HG03354 (cell line): ENCODE results near the gene RNASEH2C.
"Not testable (repeated sequence)": the region's sequence is repeated elsewhere in the genome, so short reads cannot be mapped to it uniquely, and the experiment has no call there.

Experiments
- ATAC-seq: cut with Tn5 transposase; IDR thresholded peaks from one replicate; pipeline ENCODE4 v1.9.1; 2021; ENCODE audit warnings: mild to moderate bottlenecking; ENCODE audit not compliant: unreplicated experiment, poor library complexity, severe bottlenecking

Gene RNASEH2C

DNA sequence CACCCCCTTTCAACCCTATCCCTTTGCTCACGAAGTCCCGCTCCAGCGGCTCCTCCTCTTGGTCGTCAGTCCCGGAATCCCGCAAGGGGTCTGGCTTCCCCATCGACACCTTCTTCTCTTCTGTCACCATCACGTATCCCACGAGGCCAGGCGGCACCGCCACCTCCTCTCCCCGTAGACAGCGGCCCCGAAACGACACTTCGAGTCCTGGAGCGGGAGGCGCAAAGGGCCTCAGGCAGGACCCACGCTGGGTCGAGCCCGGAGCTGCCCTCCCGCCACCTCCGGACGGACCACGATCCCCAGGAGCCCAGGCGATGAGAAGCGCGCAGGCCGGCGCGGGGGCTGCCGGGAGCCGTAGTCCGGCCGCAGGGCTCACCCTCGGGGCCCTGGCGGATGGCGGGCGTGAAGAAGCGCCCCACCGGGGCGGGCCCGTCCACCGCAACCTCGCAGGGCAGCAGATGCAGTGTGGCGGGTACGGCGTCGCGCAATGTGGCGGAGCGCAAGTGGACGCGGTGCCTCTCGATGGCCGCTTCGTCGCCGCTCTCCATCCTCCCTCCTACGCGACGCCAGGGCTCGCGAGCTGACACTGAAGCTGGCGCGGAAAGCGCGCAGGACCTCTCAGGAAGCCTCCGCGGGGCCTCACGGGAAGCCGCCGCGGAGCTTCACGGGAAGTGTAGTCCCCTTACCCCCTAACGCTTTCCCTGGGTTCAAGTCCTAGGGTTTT, at the start of gene RNASEH2C:
Gene RNASEH2C, minus strand, starts transcription at position 588 of the 724 bp plus-strand sequence. Its CDS starts 40 bp downstream, at position 548.
- ATAC-seq, result peak; percentile 77

GRCh38 chr11:65767806-65768205, 47.2 kb upstream of the RNASEH2C start:
- ATAC-seq, result not testable (repeated sequence)

DNA sequence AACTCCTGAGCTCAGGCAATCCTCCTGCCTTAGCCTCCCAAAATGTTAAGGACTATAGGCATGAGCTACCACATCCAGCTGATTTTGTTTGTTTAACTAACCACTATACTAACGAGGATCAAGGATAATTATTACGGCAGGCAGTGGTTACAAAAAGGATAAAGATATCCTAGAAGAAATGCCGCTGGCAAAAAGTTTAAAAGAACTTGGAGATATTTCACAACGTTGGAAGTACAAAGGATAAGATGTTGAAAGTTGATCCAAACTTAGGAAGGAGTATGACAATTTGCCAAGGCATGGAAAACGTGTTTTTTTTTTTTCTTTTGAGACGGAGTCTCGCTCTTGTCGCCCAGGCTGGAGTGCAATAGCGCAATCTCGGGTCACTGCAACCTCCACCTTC, 46.8 kb upstream of the RNASEH2C start:
- ATAC-seq, result no peak

DNA sequence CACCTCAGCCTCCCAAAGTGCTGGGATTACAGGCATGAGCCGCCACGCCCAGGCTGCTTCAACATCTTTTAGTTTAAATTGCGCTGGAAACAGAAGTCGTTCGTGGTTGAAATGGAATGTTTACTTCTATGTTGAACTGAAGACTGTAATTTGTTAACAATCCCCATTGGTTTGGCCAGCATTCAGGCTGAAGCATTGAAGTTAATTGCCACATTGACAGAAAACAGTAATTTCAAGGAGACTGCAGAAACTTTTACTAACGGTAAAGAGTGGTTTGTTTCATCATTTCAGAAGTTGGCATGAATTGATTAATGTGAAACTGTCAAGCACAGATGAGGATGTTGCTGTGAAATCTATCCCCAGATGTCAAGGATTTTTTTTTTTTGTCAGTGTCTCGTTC, 45.9 kb upstream of the RNASEH2C start:
- no peak for ATAC-seq

DNA sequence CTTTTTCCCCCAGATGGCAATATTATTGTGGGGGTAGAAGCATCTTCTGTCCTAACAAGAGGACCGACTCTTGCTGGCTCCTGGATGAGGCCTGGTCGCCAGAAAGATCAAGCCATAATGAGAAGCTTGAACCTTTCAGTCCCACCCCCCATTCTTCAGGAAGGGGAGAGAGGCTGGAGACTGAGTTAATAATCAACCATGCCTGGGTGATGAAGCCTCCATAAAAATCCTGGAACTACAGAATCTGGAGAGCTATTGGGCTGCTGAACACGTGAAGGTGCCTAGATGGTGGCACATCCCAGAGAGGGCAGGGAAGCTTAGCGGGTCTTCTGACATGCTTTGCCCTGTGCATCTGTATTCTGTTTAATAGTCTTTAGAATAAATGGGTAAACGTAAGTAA, 43.8 kb upstream of the RNASEH2C start:
- no peak for ATAC-seq

DNA sequence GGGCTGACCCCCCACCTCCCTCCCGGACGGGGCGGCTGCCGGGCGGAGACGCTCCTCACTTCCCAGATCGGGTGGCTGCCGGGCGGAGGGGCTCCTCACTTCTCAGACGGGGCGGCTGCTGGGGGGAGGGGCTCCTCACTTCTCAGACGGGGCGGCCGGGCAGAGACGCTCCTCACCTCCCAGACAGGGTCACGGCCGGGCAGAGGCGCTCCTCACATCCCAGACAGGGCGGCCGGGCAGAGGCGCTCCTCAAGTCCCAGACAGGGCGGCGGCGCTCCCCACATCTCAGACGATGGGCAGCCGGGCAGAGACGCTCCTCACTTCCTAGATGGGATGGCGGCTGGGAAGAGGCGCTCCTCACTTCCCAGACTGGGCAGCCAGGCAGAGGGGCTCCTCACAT, 42.2 kb upstream of the RNASEH2C start:
- ATAC-seq, result not testable (repeated sequence)

GRCh38 chr11:65762169-65762568, 41.6 kb upstream of the RNASEH2C start:
- not testable (repeated sequence) for ATAC-seq

DNA sequence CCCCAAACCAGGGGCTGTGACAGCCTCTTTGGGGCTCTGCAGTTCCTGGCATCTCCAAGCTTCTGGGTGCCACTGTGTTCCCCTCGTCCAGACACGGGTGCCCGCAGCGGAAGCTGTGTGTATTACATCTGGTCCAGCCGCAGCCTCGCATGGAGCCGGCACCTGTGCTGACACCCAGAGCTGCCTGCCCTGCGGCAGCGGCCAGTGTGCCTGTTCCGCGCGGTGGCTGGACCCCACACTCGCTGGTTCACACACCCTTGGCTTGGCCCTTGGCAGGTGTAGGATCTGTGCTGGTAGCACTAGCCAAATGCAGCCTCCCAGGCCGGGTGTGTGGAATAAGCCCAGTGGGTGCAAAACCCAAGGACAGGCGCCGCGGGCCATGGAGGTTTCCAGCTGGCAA, 24.5 kb upstream of the RNASEH2C start:
- ATAC-seq, result no peak

- ATAC-seq, result no peak
Measured at GRCh38 chr11:65744699-65745042, 24.1 kb upstream of the RNASEH2C start.

GRCh38 chr11:65744026-65744698, 23.6 kb upstream of the RNASEH2C start:
- ATAC-seq, result no peak

- ATAC-seq, result no peak
Measured at GRCh38 chr11:65743681-65744025, 23.1 kb upstream of the RNASEH2C start.

GRCh38 chr11:65742353-65742752, 21.8 kb upstream of the RNASEH2C start:
- ATAC-seq, result no peak

GRCh38 chr11:65741185-65741584, 20.6 kb upstream of the RNASEH2C start:
- no peak for ATAC-seq

GRCh38 chr11:65739022-65739421, 18.4 kb upstream of the RNASEH2C start:
- no peak for ATAC-seq

DNA sequence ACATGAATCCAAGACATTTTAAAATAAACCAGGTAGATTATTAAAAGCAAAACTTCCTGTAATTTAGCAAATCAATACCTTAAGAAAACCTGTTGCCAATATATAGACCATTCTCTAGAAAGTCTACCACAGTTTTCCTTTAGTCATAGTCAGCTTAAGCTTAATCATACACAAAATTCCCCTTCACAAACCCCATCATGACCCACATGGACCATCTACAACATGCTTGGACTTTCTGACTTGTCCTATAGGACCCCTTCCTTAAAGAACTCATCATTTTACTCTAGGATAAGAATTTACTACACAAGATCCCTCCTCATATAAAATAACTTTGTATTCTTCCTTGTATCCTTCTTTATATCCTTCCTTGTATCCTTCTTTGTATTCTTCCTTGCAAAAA, 16.2 kb upstream of the RNASEH2C start:
- ATAC-seq, result no peak

GRCh38 chr11:65735111-65735510, 14.5 kb upstream of the RNASEH2C start:
- not testable (repeated sequence) for ATAC-seq

- no peak for ATAC-seq
Measured at GRCh38 chr11:65730461-65730860, 9.9 kb upstream of the RNASEH2C start.

- no peak for ATAC-seq
Measured at GRCh38 chr11:65727865-65728264, 7.3 kb upstream of the RNASEH2C start.

- no peak for ATAC-seq
Measured at GRCh38 chr11:65726660-65727059, 6.1 kb upstream of the RNASEH2C start.

GRCh38 chr11:65722261-65722660, 1.7 kb upstream of the RNASEH2C start:
- ATAC-seq, result no peak

- ATAC-seq, result peak; percentile 15
Measured at GRCh38 chr11:65719871-65720210, 757 bp downstream of the RNASEH2C start.
